SH-SY5Y (cell line): ENCODE data around the gene CRMP1.

Experiments used
- GATA2 ChIP-seq: IDR thresholded peaks from 2 replicates; pipeline ENCODE4 v1.6.1; 2011; ENCODE audit warnings: mild to moderate bottlenecking, low read depth, low read length
- GATA3 ChIP-seq: IDR thresholded peaks from 2 replicates; pipeline ENCODE4 v1.6.1; 2011; ENCODE audit warnings: low read depth, mild to moderate bottlenecking, low read length, moderate library complexity

- TF ChIP-seq GATA3, result no peak
- no peak for TF ChIP-seq GATA2
Measured at GRCh38 chr4:5816851-5817375, 76.0 kb downstream of the CRMP1 start.
